SK-N-SH (cell line): ENCODE results near the gene NHSL1. TPM values are rescaled to one million over a fixed set of nuclear protein-coding genes. Genes with fewer than 3 reads are reported as not detected.

Experiments used
- CTCF ChIA-PET: fragments of 300-600, 350-600 bp; formaldehyde crosslinking; extraction: SDS; loops from one replicate; lab custom pipeline; 2021; lab: Yijun Ruan, JAX
- POLR2A ChIA-PET: fragments of 350-600 bp; sonication (Branson Sonifier 250); formaldehyde crosslinking; extraction: SDS; loops from one replicate; lab custom pipeline; 2020; ENCODE audit warnings: antibody characterized with exemption, inconsistent platforms; lab: Yijun Ruan, JAX
- DNase-seq: peaks from one replicate; pipeline ENCODE4 v3.0.0; 2012
- H2AFZ ChIP-seq: fragments of 200-600 bp; sonication (generic); 2 replicates; pipeline ENCODE4 v1.8.1; 2016; ENCODE audit warnings: antibody characterized with exemption, mild to moderate bottlenecking, low read depth
- H3F3A ChIP-seq: fragments of 200-600 bp; sonication (generic); replicated peaks from 2 replicates; pipeline ENCODE3; 2016; ENCODE audit warnings: antibody characterized with exemption, mild to moderate bottlenecking; ENCODE audit not compliant: insufficient read depth
- H3K27ac ChIP-seq, 2 experiments: fragments of 200-500 bp in 1 of 2; fragments of 200-600 bp in 1 of 2; sonication (Bioruptor generic) in 1 of 2; sonication (generic), shearing (Covaris generic) in 1 of 2; 2 replicates each; pipeline versions ENCODE4 v1.5.1 to v1.6.1; 2014 to 2016; ENCODE audit warnings: low read depth in 2 of 2, inconsistent platforms in 1 of 2, low read length in 1 of 2, mild to moderate bottlenecking in 1 of 2, mixed read lengths in 1 of 2
- H3K27me3 ChIP-seq: fragments of 200-600 bp; sonication (generic), shearing (Covaris generic); 2 replicates; pipeline ENCODE4 v1.6.1; 2016; ENCODE audit warnings: mixed run types; ENCODE audit not compliant: insufficient read depth
- H3K36me3 ChIP-seq, 2 experiments: fragments of 200-500 bp in 1 of 2; fragments of 200-600 bp in 1 of 2; sonication (Bioruptor generic) in 1 of 2; sonication (generic) in 1 of 2; replicated peaks in 1 of 2; 2 replicates each; pipeline versions ENCODE3 to v1.5.1; 2014 to 2016; ENCODE audit warnings: low read length in 1 of 2, mild to moderate bottlenecking in 1 of 2; ENCODE audit not compliant: insufficient read depth in 2 of 2, control insufficient read depth in 1 of 2
- H3K4me1 ChIP-seq, 2 experiments: fragments of 200-500 bp in 1 of 2; fragments of 200-600 bp in 1 of 2; sonication (Bioruptor generic) in 1 of 2; sonication (generic), shearing (Covaris generic) in 1 of 2; 2 replicates each; pipeline versions ENCODE4 v1.5.1 to v1.6.1; 2014 to 2016; ENCODE audit warnings: low read depth in 1 of 2, low read length in 1 of 2, mixed run types in 1 of 2; ENCODE audit not compliant: insufficient read depth in 2 of 2, control insufficient read depth in 1 of 2
- H3K4me2 ChIP-seq: fragments of 200-600 bp; sonication (generic), shearing (Covaris generic); 2 replicates; pipeline ENCODE4 v1.6.1; 2017; ENCODE audit warnings: mixed run types
- H3K4me3 ChIP-seq, 2 experiments: fragments of 200-500 bp in 1 of 2; fragments of 200-600 bp in 1 of 2; sonication (Bioruptor generic) in 1 of 2; sonication (generic), shearing (Covaris generic) in 1 of 2; 2 replicates each; pipeline versions ENCODE4 v1.5.1 to v1.8.1; 2014 to 2016; ENCODE audit warnings: low read depth in 2 of 2, inconsistent platforms in 1 of 2, low read length in 1 of 2, mild to moderate bottlenecking in 1 of 2, mixed read lengths in 1 of 2, moderate library complexity in 1 of 2
- H3K79me2 ChIP-seq: fragments of 200-600 bp; sonication (generic); 2 replicates; pipeline ENCODE4 v1.8.1; 2017; ENCODE audit warnings: mild to moderate bottlenecking; ENCODE audit not compliant: insufficient read depth
- H3K9ac ChIP-seq: fragments of 200-600 bp; sonication (generic); 2 replicates; pipeline ENCODE4 v1.6.1; 2017; ENCODE audit warnings: mixed run types
- H3K9me2 ChIP-seq: fragments of 200-600 bp; sonication (generic); 2 replicates; pipeline ENCODE4 v1.6.1; 2017; ENCODE audit warnings: mixed run types
- H3K9me3 ChIP-seq: fragments of 200-600 bp; sonication (generic); 2 replicates; pipeline ENCODE4 v1.6.1; 2017; ENCODE audit warnings: mixed run types, mild to moderate bottlenecking, moderate library complexity
- H4K20me1 ChIP-seq: fragments of 200-600 bp; sonication (generic); 2 replicates; pipeline ENCODE4 v1.6.1; 2017; ENCODE audit warnings: mild to moderate bottlenecking, mixed run types; ENCODE audit not compliant: insufficient read depth
- CHD2 ChIP-seq: fragments of 150-350 bp; IDR thresholded peaks from 2 replicates; pipeline ENCODE4 v1.6.1; 2018; ENCODE audit warnings: low read length; ENCODE audit not compliant: partially characterized antibody
- EP300 ChIP-seq, 2 experiments: IDR thresholded peaks; 2 replicates each; pipeline versions ENCODE4 v1.4.0 to v1.6.1; 2012; ENCODE audit warnings: borderline replicate concordance in 1 of 2, low read depth in 1 of 2, low read length in 1 of 2
- FOXM1 ChIP-seq: IDR thresholded peaks from 2 replicates; pipeline ENCODE4 v1.4.0; 2012; ENCODE audit warnings: low read depth, mild to moderate bottlenecking
- GATA2 ChIP-seq: sonication (generic); formaldehyde crosslinking; IDR thresholded peaks from 2 replicates; pipeline ENCODE4 v1.5.0; 2020; ENCODE audit warnings: mild to moderate bottlenecking, missing genetic modification reagents
- IRF3 ChIP-seq: fragments of 150-350 bp; IDR thresholded peaks from 2 replicates; pipeline ENCODE4 v1.6.1; 2016; ENCODE audit warnings: mild to moderate bottlenecking, low read depth, low read length
- MAX ChIP-seq: IDR thresholded peaks from 2 replicates; pipeline ENCODE4 v1.4.0; 2012; ENCODE audit warnings: low read depth
- NFIC ChIP-seq: IDR thresholded peaks from 2 replicates; pipeline ENCODE4 v1.4.0; 2012; ENCODE audit warnings: borderline replicate concordance
- NRF1 ChIP-seq: IDR thresholded peaks from 2 replicates; pipeline ENCODE4 v1.6.1; 2012; ENCODE audit warnings: low read depth, mild to moderate bottlenecking, low read length
- PBX3 ChIP-seq: IDR thresholded peaks from 2 replicates; pipeline ENCODE4; 2012
- POLR2AphosphoS5 ChIP-seq: IDR thresholded peaks from 2 replicates; pipeline ENCODE4 v1.6.1; 2012; ENCODE audit warnings: low read depth, low read length
- RAD21 ChIP-seq: IDR thresholded peaks from 2 replicates; pipeline ENCODE4 v1.6.1; 2012; ENCODE audit warnings: mild to moderate bottlenecking, low read length
- RFX5 ChIP-seq: IDR thresholded peaks from 2 replicates; pipeline ENCODE4 v1.6.1; 2012; ENCODE audit warnings: mild to moderate bottlenecking, improper control_type of control experiment, low read length
- SIN3A ChIP-seq: IDR thresholded peaks from 2 replicates; pipeline ENCODE4 v1.6.1; 2012; ENCODE audit warnings: low read depth, mild to moderate bottlenecking, low read length, moderate library complexity, borderline replicate concordance
- SMC3 ChIP-seq: IDR thresholded peaks from 2 replicates; pipeline ENCODE4 v1.6.1; 2012; ENCODE audit warnings: low read depth, low read length, improper control_type of control experiment
- TEAD4 ChIP-seq: IDR thresholded peaks from 2 replicates; pipeline ENCODE4 v1.4.0; 2012; ENCODE audit warnings: mild to moderate bottlenecking, borderline replicate concordance; ENCODE audit not compliant: insufficient read depth
- USF2 ChIP-seq: fragments of 150-350 bp; IDR thresholded peaks from 2 replicates; pipeline ENCODE4 v1.6.1; 2017; ENCODE audit warnings: antibody characterized with exemption, low read length, low read depth, borderline replicate concordance
- YY1 ChIP-seq: IDR thresholded peaks from 2 replicates; pipeline ENCODE4 v1.4.0; 2012; ENCODE audit warnings: low read depth, mild to moderate bottlenecking
- WGBS: methylation state at CpG from one replicate; pipeline ENCODE4 v1.1.6; 2017; ENCODE audit warnings: low lambda C conversion rate; 5-methylcytosine and 5-hydroxymethylcytosine counted together
- polyA plus RNA-seq, 3 experiments: library from polyadenylated mRNA; depleted of rRNA; stranded (reverse); fragments of >200 nt; gene quantifications; 2 replicates each; pipeline ENCODE4 v1.2.3, GENCODE V29; 2012

Gene NHSL1
- polyA plus RNA-seq, 1 of the 3 experiments (the other 2 are of a cell fraction), result under 0.01 TPM

- WGBS, result 64% methylated on average over 4 of the region's 8 CpGs
- no peaks in the 10 kb centered on the region for H3F3A ChIP-seq
- no peak for DNase-seq
- ChIA-PET CTCF (interaction anchor here (1.4 kb wide), 1 partner anchor 12 kb away, joined by 3 read pairs; no protein-coding TSS in a partner anchor), POLR2A (no interaction called here)
- H3K4me1 ChIP-seq, result peaks cover 0 to 3% of the 10 kb centered on the region in 2 experiments; a peak in 1 of 4 replicates
- H3K36me3 ChIP-seq, result no peaks in the 10 kb centered on the region
- H3K4me3 ChIP-seq, result no peak overlapping the region
- no peak overlapping the region for H3K27ac ChIP-seq
- H3K79me2 ChIP-seq, result no peaks in the 10 kb centered on the region
- no peaks in the 10 kb centered on the region for H4K20me1 ChIP-seq
- H3K9ac ChIP-seq, result no peak overlapping the region
- H3K4me2 ChIP-seq, result no peak overlapping the region
- TF ChIP-seq PBX3 (no peak), NRF1 (no peak), FOXM1 (no peak), TEAD4 (no peak), SIN3A (no peak), POLR2AphosphoS5 (no peak), RFX5 (no peak), MAX (no peak), RAD21 (no peak), IRF3 (no peak), YY1 (no peak)
- no peak overlapping the region for H2AFZ ChIP-seq
- no peaks in the 10 kb centered on the region for H3K9me3 ChIP-seq
- H3K27me3 ChIP-seq, result no peaks in the 10 kb centered on the region
- H3K9me2 ChIP-seq, result no peaks in the 10 kb centered on the region
Observed at GRCh38 chr6:138382498-138383265, 116.6 kb downstream of the NHSL1 start.

GRCh38 chr6:138378463-138378862, 120.8 kb downstream of the NHSL1 start:
- ChIA-PET POLR2A (no interaction called here), CTCF (no interaction called here)
- Histone ChIP-seq H3K79me2 (no peaks in the 10 kb centered on the region), H3K4me3 (no peak overlapping the region), H3K9me3 (no peaks in the 10 kb centered on the region), H4K20me1 (no peaks in the 10 kb centered on the region), H2AFZ (no peak overlapping the region), H3K27ac (no peak overlapping the region), H3K4me2 (no peak overlapping the region), H3K9ac (no peak overlapping the region), H3K36me3 (no peaks in the 10 kb centered on the region), H3K9me2 (no peaks in the 10 kb centered on the region), H3K27me3 (no peaks in the 10 kb centered on the region), H3K4me1 (peaks cover 0 to 3% of the 10 kb centered on the region in 2 experiments; a peak in 1 of 4 replicates), H3F3A (no peaks in the 10 kb centered on the region)
- WGBS, result 62% methylated on average over 4 of the region's 4 CpGs
- DNase-seq, result no peak
- no peak for TF ChIP-seq PBX3
- TF ChIP-seq USF2, result no peak
- TF ChIP-seq NFIC, result no peak
- no peak for TF ChIP-seq GATA2 (CRISPR knock-in tag)
- no peak for TF ChIP-seq RFX5
- no peak for TF ChIP-seq EP300 (IDR thresholded peaks at IDR 0.05; ENCODE audit: borderline replicate concordance in 1 of 2, low read depth in 1 of 2, low read length in 1 of 2)
- TF ChIP-seq CHD2, result no peak
- TF ChIP-seq MAX, result no peak
- no peak for TF ChIP-seq POLR2AphosphoS5
- TF ChIP-seq IRF3, result no peak
- no peak for TF ChIP-seq SMC3
